Gastroesophageal sphincter (tissue), 3 donors: Measurements from ENCODE around the gene TTC8.

Source experiments
- POLR2A ChIP-seq, 2 donors: fragments of 450-650 bp; IDR thresholded peaks; one replicate each; pipeline ENCODE4 v1.6.1; 2017; ENCODE audit warnings: antibody characterized with exemption in 2 of 2, mild to moderate bottlenecking in 2 of 2, moderate library complexity in 1 of 2
- POLR2AphosphoS5 ChIP-seq: sonication (generic); formaldehyde crosslinking; IDR thresholded peaks from one replicate; pipeline ENCODE4 v1.6.1; 2017; ENCODE audit warnings: antibody characterized with exemption
- TF ChIP-seq, protein P1 (sequence below), 4 experiments: fragments of 200-600 bp in 2 of 4; fragments of 450-650 bp in 2 of 4; sonication (generic) in 1 of 4; IDR thresholded peaks; one replicate each; pipeline ENCODE4 v1.5.1; 2017 to 2019; ENCODE audit warnings: antibody characterized with exemption in 4 of 4, mild to moderate bottlenecking in 2 of 4, moderate library complexity in 2 of 4

- TF ChIP-seq, protein P1, sequence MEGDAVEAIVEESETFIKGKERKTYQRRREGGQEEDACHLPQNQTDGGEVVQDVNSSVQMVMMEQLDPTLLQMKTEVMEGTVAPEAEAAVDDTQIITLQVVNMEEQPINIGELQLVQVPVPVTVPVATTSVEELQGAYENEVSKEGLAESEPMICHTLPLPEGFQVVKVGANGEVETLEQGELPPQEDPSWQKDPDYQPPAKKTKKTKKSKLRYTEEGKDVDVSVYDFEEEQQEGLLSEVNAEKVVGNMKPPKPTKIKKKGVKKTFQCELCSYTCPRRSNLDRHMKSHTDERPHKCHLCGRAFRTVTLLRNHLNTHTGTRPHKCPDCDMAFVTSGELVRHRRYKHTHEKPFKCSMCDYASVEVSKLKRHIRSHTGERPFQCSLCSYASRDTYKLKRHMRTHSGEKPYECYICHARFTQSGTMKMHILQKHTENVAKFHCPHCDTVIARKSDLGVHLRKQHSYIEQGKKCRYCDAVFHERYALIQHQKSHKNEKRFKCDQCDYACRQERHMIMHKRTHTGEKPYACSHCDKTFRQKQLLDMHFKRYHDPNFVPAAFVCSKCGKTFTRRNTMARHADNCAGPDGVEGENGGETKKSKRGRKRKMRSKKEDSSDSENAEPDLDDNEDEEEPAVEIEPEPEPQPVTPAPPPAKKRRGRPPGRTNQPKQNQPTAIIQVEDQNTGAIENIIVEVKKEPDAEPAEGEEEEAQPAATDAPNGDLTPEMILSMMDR (IDR thresholded peaks at IDR 0.05), result no peak
- TF ChIP-seq POLR2A (IDR thresholded peaks at IDR 0.05), result no peak
- TF ChIP-seq POLR2AphosphoS5, result no peak
Measured at GRCh38 chr14:88848571-88848970, 24.1 kb downstream of the TTC8 start.
